GM11168 (cell line): ENCODE results near the gene LYPLAL1.
"Not testable (repeated sequence)": the region's sequence is repeated elsewhere in the genome, so short reads cannot be mapped to it uniquely, and the experiment has no call there.

Experiments used
- in situ Hi-C: fragments of 300-500 bp; cut with MboI; formaldehyde crosslinking; loops from one replicate; pipeline ENCODE4 v1.12.0; 2022; ENCODE audit warnings: low sequenced_read_pairs; ENCODE audit not compliant: unreplicated experiment

Gene LYPLAL1

DNA sequence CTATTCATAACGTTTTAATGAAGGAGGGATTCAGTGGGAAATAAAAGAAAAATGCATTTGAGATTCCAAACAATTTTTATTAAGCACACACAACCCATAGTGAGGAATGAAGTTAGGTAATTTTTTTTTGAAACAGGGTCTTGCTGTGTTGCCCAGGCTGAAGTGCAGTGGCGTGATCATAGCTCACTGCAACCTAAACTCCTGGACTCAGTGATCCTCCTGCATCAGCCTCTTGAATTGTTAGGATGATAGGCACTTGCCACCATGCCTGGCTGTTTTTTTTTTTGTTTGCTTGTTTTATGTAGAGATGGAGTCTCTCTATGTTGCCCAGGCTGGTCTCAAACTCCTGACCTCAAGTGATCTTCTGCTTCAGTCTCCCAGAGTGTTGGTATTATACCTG lies 28.9 kb downstream of the LYPLAL1 start:
- in situ Hi-C loops: no loop called here

DNA sequence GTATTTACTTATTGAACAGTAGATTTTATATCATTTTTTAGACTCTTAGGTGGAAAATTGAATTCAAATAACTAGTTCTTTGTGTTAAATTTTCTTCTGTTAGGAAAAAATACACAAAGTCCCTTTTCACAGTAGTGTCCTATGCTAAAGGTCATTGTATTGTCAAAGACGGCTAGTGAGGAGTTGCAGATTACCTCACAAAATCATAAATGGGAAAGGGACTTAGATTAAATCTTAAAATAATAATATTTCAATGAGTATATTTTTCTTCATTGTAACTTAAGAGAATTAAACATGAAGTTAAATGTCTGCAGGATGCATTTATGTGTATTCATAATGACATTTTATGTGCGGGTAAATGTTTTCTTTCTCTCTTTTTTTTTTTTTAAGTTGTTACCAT lies 32.7 kb downstream of the LYPLAL1 start:
- in situ Hi-C loops: no loop called here

DNA sequence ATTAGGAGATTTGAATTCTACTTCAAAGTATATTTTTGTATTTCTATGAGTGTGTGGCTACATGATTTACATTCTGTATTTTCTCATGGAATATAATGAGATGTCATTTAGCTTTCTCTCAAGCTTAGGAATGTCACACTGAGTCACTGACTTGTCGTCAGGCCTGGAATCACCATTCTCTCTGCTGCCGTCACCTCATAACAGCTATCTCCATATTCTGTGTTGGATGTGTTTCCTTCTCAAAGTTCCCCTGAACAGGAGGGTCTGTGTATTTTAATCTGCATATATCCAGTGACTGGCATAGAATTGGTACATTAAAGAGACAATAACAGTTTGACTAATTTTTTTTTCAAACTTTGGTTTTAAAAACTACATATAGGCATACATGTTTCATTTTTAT lies 35.9 kb downstream of the LYPLAL1 start:
- in situ Hi-C loops: no loop called here

DNA sequence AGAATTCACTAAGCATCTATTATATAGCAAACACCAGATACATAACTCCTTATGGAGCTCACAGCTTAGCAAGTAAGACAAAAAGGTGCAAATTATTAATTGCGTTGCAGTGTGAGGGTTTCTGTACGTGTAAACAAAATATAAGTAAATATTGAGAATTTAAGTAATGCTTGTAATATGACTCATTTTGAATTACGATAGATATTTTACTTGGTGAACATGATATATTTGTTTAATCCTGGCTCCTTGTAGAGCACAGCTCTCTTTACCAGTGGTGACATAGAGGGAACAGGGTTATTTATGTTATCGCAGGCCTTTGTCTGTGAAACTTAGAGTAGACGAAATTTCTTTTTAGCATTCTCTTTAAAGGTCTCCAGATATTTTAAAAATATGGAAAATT lies 36.4 kb downstream of the LYPLAL1 start:
- in situ Hi-C loops: no loop called here

DNA sequence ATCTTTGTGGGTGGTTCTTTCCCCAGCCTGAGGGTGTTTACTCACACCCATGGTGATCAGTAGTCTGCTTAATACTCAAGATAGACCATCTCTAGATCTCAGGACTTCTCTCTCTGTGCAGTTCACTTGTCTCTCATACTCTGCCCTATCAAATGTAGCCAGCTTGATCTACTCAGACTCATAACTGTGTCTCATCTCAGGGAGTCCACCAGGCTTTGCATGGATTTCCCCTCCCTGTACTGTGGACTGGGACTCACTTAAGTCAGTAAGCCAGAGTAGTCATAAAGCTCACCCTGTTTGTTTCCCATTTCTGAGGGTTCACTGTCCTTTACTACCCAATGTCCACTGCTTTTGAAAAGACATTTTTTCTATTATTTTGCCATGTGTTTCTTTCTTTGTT lies 41.8 kb downstream of the LYPLAL1 start:
- in situ Hi-C loops: no loop called here

DNA sequence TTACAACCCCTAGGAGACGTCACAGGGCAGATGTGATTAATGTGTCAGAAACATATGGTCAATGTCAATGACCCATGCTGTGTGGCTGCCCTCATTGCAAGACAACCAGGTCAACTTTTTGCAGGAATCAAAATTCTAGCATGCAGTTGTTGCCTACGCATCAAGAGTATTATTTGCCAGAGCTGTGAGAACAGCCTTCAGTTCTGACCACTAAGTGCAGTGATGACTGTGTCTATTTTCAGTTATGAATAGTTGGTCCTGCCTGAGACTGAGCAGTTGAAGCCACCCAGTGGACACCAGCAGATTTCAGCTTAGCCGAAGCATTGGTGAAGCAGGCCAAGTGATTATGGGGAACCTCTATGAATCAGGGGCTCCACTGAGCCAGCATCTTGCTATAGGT lies 47.3 kb downstream of the LYPLAL1 start:
- in situ Hi-C loops: no loop called here

DNA sequence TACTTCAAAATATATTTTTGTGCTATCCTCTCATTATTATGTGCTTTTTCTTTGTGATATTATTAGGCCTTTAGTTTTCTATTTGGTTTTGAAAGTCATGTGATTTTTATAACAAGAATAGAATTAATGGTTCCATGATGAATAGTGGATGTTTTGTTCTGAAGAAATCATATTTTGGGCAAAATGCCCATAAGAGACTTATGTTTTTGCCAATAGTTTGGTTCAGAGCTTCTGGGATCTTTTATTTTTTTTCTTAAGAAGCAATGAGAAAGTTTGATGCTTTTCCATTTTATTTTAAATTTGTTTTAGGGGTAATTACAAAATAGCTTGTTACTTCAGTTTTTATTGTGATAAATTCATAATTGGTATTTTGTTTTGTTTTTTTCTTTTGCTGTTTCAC lies 49.8 kb downstream of the LYPLAL1 start:
- in situ Hi-C loops: no loop called here

DNA sequence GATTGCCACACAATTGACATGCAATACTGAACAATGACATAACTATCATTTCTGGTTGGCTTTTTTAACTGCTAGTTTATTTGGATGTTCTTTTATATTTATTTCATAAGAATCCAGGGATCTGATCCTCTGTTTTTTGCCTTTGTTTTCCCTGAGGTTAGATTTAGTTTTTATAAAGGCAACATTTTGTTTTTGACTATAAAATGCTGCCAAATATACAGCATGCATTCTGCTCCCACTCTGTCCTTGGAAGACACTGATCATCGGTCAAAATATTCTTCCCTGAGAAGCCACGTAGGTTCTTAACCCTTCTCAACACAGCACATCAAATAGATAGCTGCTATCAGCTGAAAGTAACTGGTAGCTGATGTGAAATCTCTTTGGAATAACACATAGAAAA lies 52.5 kb downstream of the LYPLAL1 start:
- in situ Hi-C loops: no loop called here

DNA sequence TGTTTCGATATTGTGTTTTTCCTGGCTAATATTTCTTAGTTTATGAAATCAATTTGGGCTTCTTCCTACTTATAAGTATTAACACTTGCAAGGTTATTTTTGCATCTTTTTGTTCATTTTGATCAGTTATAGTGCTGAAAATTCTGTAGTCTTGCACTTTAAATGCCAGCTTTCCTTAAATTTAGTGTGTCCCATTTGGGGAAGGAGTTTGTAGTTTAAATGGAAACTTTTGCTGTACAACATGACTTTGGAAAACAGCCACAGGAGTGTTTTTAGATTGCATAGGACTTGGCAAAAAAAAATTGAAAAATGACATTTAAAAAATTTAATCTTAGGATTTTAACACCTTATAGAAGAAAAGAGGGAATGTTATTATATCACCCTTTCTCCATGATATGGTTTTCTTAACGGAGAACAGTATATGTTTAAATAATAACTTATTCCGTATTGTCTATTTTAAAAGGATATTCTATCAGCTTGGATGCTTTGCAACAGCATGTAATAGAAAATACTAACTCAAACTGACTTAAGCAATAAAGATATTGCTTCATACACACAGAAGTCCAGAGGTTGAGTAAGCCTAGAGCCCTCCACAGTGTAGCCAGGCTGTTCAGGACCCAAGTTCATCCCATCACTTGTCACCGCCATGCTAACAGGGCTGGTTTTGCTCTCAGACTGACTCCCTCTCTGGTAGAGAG lies 53.8 kb downstream of the LYPLAL1 start:
- in situ Hi-C loops: no loop called here

DNA sequence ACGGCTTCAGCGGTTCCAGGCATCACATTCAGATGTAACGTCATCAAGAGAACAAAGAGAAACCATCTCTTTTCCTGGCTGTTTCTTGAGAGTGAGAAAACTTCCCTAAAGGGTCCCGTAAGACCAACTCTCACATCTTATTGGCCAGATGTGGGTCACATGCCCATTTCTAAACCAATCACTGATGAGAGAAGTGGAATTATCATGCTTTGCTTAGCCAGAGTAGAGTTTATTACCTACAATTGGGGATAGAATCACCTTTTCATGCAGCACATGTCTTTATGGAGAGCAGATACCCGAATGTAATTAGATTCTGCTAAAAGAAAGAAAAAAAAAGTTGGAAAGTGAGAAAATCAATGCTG lies 54.4 kb downstream of the LYPLAL1 start:
- in situ Hi-C loops: no loop called here

DNA sequence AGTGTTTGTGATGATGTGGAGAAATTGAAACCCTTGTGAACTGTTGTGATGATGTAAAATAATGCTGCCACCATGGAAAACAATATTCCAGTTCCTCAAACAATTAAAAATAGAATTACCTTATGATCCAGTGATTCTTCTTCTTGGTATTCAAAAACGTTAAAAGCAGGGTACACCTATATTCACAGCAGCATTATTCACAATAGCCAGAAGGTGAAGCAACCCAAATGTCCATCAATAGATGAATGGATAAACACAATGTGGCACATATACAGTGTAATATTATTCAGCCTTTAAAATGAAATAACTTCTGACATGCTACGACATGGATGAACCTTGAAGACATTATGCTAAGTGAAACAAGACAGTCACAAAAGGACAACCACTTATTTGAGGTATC lies 59.2 kb downstream of the LYPLAL1 start:
- in situ Hi-C loops: no loop called here

DNA sequence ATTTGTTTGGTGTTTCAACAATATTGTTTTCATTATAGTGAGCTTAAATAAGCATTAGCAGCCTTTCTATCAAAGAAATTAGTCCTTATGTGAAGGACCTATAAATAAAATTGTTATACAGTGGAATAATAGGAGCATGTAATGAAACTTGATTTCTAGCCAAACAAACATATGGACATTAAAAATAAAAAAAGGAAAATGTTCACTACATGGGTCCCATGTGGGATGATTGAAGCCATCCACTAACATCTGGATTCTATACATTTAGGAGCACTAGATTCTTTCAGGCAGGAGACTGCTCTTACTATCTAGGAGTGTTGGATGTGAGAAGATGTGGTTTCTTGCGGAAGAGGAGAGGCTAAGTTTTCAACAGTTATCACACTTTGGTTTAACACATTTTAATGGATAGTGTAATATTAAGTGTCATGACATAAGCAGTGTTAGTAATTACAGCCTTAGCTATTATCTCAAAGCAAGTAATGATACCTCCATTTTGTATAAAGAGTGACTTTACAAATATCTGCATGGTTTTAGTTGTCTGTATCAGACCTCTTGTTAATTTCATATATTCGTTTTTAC lies 62.3 kb downstream of the LYPLAL1 start:
- in situ Hi-C loops: no loop called here

DNA sequence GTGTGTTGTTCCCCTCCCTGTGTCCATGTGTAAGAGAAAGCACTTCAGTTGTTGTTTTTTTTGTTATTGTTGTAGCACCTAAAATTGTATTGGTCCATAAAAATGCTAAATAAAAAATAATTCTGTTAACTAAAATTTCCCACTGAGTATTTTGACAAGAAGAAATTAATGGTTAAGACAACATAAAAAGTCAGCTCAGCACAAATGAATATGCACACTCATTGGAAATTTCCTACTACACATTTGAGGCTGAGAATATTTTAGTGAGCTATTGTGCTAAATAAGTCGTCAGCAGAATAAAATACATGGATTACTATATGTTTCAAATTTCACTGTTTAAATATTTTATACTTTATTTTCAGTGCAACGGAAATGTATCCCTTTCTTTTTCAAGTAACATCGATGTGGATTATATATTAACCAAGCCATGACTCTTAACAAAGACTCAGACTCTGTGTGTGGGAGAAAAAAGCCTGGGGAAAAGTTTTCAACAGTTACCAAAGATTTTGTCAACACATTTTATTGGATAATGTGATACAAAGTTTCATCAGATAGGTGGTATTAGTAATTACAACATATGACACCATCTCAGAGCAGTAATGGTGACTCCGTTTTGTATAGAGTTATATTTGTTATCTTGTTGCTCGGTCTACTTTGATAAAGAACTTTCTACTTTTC lies 63.4 kb downstream of the LYPLAL1 start:
- in situ Hi-C loops: no loop called here

DNA sequence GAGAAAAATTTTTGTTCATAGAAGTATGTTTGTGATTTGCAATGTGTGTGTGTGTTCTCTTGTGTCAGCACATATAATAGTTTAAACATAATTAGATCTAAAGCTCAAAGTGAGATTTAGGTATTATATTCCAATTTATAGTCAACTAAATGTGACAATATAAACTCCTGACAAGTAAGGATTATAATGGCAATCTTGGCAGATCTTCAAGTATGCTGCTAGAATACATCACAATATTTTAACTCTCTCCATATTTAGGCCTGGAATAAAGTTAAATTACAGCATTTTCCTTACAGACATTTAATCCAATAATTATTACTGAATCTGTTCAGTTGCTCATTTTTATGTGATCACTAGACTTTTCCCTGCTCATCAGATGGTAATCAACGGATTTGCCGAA lies 65.8 kb downstream of the LYPLAL1 start:
- in situ Hi-C loops: no loop called here

DNA sequence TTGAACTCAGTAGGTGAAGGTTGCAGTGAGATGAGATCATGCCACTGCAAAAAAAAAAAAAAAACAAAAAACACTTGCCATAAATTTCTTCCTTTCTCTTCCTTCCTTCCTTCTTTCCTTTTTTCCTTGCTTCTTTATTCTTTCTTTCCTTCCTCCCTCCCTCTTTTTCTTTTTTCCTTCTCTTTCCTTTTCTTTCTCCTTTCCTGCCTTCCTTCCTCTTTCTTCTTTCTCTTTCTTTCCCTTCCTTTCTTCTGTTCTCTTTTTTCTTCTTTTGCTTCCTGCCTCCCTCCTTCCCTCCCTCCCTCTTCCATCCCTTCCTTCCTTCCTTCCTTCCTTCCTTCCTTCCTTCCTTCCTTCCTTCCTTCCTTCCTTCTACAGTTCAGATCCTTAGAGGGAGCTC lies 71.2 kb downstream of the LYPLAL1 start:
- in situ Hi-C loops: no loop called here

DNA sequence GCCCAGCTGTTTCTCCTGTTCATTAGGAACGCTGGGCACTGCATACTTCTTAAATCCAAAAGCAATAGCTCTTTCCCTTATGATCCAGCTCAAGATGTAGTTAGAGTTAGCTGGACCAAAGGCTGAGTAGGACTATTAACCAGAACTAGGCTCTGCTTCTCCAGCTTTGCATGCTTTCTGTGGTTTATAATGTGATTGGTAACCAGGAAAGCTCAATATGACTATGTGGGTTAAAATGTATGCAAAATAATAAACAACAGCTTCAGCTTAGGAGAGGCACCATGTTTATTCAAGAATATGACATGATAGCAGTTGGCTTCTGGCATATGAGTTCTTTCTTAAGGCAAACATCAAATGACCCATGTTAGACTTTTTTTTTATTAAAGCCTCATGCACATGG lies 73.8 kb downstream of the LYPLAL1 start:
- in situ Hi-C loops: no loop called here

DNA sequence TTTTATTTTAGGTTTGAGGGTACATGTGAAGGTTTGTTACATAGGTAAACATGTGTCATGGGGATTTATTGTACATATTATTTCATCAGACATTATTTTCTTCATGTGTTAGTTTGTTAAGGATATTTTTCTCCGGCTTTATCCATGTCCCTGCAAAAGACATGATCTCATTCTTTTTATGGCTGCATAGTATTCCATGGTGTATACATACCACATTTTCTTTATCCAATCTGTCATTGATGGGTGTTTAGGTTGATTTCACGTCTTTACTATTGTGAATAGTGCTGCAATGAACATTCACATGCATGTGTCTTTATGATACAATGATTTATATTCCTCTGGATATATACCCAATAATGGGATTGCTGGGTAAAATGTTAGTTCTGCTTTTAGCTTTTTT lies 76.8 kb downstream of the LYPLAL1 start:
- in situ Hi-C loops: not testable (repeated sequence)

DNA sequence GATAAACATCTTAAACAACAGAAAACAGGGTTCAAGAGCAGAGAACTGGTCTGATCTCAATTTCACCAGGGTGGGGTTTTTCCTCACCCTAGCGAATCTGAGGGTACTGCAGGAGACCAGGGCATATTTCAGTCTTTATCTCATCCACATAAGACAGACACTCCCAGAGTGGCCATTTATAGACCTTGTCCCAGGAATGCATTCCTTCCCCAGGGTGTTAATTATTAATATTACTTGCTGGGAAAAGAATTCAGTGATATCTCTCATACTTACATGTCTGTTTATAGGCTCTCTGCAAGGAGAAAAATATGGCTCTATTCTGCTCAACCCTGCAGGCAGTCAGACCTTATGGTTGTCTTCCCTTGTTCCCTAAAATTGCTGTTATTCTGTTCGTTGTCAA lies 84.1 kb downstream of the LYPLAL1 start:
- in situ Hi-C loops: no loop called here

DNA sequence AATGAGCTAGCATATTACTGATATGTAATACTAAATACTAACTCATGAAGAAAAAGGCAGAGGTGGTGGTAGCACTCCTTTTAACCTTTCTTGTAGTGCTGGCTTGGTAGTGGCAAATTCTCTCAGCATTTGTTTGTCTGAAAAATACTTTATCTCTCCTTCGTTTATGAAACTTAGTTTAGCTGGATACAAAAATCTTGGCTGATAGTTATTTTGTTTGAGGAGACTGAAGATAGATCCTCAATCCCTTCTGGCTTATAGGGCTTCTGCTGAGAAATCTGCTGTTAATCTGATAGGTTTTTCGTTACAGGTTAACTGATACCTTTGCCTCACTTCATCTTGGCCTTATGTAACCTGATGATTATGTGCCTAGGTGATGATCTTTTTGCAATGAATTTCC lies 87.8 kb downstream of the LYPLAL1 start:
- in situ Hi-C loops: no loop called here
